ENCODE data around the gene TM9SF3.
A peak's percentile ranks its signal among the peaks of the same experiment; 100 is the strongest.

DNA sequence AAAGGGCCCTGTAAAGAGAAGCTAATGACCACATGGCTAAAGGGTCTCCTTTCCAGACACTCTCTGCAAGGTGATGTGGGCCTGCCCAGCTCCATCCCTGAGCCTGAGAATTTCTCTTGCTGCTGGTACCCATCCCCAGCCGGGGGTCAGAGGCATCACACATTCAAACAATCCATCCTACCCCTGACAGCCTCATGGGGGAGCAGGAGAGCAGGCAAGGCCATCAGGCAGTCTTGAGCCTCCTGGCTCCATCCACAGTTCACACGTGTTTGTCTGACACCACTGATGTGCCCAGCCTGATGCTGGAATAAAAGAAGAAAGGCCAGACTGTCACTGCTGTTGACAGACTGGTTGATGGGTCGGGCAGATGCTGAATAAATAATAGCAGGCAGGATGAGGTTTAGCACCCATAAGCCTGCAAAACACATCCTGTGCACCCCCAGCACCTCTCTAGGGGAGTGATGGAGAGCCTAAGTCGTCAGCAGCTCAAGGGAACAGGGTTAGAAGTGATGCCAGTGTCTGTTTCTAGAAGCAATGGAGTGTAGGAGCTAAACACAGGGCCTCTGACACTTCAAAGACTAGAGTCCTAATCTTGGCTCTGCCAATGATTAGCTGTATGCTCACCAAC is 116.6 kb downstream of the TM9SF3 start:
- TF ChIP-seq EZH2 (IDR thresholded peaks at IDR 0.05; ENCODE audit: borderline replicate concordance) (no peak), CTCF (IDR thresholded peaks at IDR 0.05; ENCODE audit: poor library complexity) (peak; percentile 34), EZH2phosphoT487 (IDR thresholded peaks at IDR 0.05; ENCODE audit: low read depth, severe bottlenecking, unreplicated experiment) (no peak)
